Smooth muscle cell (in vitro differentiated cells): ENCODE data around the gene HSPG2. TPM values are rescaled to one million over a fixed set of nuclear protein-coding genes. Genes with fewer than 3 reads are reported as not detected.
A peak's percentile ranks its signal among the peaks of the same experiment; 100 is the strongest.

Experiments used
- DNase-seq: peaks from one replicate; lab custom pipeline; 2025; ENCODE audit not compliant: unreplicated experiment; lab: John Stamatoyannopoulos, UW
- H2AFZ ChIP-seq: fragments of 200-600 bp; sonication (generic); 2 replicates; pipeline ENCODE4 v1.6.0; 2016; ENCODE audit warnings: antibody characterized with exemption, low read depth, mild to moderate bottlenecking
- H3F3A ChIP-seq: fragments of 200-600 bp; sonication (generic); 2 replicates; pipeline ENCODE4 v1.6.0; 2017; ENCODE audit warnings: antibody characterized with exemption, low read depth
- H3K27ac ChIP-seq: fragments of 200-600 bp; sonication (generic); 2 replicates; pipeline ENCODE4 v1.5.1; 2016; ENCODE audit warnings: low read depth, mild to moderate bottlenecking
- H3K27me3 ChIP-seq: fragments of 200-600 bp; sonication (generic); 2 replicates; pipeline ENCODE4 v1.6.1; 2016; ENCODE audit warnings: low read depth, mild to moderate bottlenecking
- H3K36me3 ChIP-seq: fragments of 200-600 bp; sonication (generic); 2 replicates; pipeline ENCODE4 v1.5.1; 2016; ENCODE audit warnings: low read depth
- H3K4me1 ChIP-seq: fragments of 200-600 bp; sonication (generic); 2 replicates; pipeline ENCODE4 v1.5.1; 2016; ENCODE audit warnings: low read depth
- H3K4me2 ChIP-seq: fragments of 200-600 bp; sonication (generic); 2 replicates; pipeline ENCODE4 v1.6.0; 2016; ENCODE audit warnings: mild to moderate bottlenecking
- H3K4me3 ChIP-seq: fragments of 200-600 bp; sonication (generic); 2 replicates; pipeline ENCODE4 v1.5.1; 2016; ENCODE audit warnings: mild to moderate bottlenecking
- H3K79me2 ChIP-seq: fragments of 200-600 bp; sonication (generic); 2 replicates; pipeline ENCODE4 v1.6.0; 2016; ENCODE audit warnings: low read depth, mild to moderate bottlenecking
- H3K9ac ChIP-seq: fragments of 200-600 bp; sonication (generic); 2 replicates; pipeline ENCODE4 v1.6.0; 2016; ENCODE audit warnings: low read depth
- H3K9me3 ChIP-seq: fragments of 200-600 bp; sonication (generic); replicated peaks from 2 replicates; pipeline ENCODE4 v1.5.1; 2016; ENCODE audit warnings: low read depth
- H4K20me1 ChIP-seq: fragments of 200-600 bp; sonication (generic); 2 replicates; pipeline ENCODE4 v1.6.0; 2016; ENCODE audit warnings: low read depth
- CTCF ChIP-seq: fragments of 200-600 bp; sonication (generic); IDR thresholded peaks from 2 replicates; pipeline ENCODE4 v1.5.1; 2017; ENCODE audit warnings: borderline replicate concordance, mild to moderate bottlenecking, antibody characterized with exemption; ENCODE audit not compliant: insufficient read depth, poor library complexity, severe bottlenecking
- WGBS: methylation state at CpG from one replicate; pipeline ENCODE4 v1.1.7; 2016; ENCODE audit warnings: low lambda C conversion rate; 5-methylcytosine and 5-hydroxymethylcytosine counted together
- polyA plus RNA-seq: library from polyadenylated mRNA; unstranded; fragments of >200 nt; fragmentation: Nextera tagmentation; extraction: Ambion mirVana; gene quantifications from 2 replicates; pipeline ENCODE4 v1.2.1, GENCODE V29; 2016
- total RNA-seq: library from RNA; depleted of rRNA; stranded (reverse); fragments of >200 nt; gene quantifications from 2 replicates; pipeline ENCODE4 v1.2.3, GENCODE V29; 2014

The HSPG2 gene
- total and polyA plus RNA-seq, 2 experiments from 2014 or later = 40.7 to 46.7 TPM

- Histone ChIP-seq H3K4me2 (no peak overlapping the region), H2AFZ (no peak overlapping the region), H3K4me1 (peaks cover 22% of the 10 kb centered on the region), H3K36me3 (no peaks in the 10 kb centered on the region), H3K27me3 (no peaks in the 10 kb centered on the region), H3K27ac (no peak overlapping the region), H4K20me1 (peaks cover 68% of the 10 kb centered on the region), H3F3A (peaks cover 5% of the 10 kb centered on the region), H3K9ac (no peak overlapping the region), H3K9me3 (no peaks in the 10 kb centered on the region), H3K79me2 (peaks cover 68% of the 10 kb centered on the region), H3K4me3 (no peak overlapping the region)
- DNase-seq = no peak
- no peak for TF ChIP-seq CTCF
- 78% methylated on average over 12 of the region's 12 CpGs for WGBS
These were observed 9.4 kb downstream of the HSPG2 start for GRCh38 chr1:21927533-21928237.

GRCh38 chr1:21926814-21927532 lies 10.1 kb downstream of the HSPG2 start:
- Histone ChIP-seq H3K27me3 (no peaks in the 10 kb centered on the region), H3K4me3 (no peak overlapping the region), H3K36me3 (no peaks in the 10 kb centered on the region), H2AFZ (no peak overlapping the region), H3F3A (peaks cover 12% of the 10 kb centered on the region), H4K20me1 (peaks cover 76% of the 10 kb centered on the region), H3K4me1 (peaks cover 23% of the 10 kb centered on the region), H3K9me3 (no peaks in the 10 kb centered on the region), H3K9ac (no peak overlapping the region), H3K4me2 (no peak overlapping the region), H3K27ac (peak overlapping the region; percentile 9), H3K79me2 (peaks cover 75% of the 10 kb centered on the region)
- no peak for DNase-seq
- TF ChIP-seq CTCF = no peak
- WGBS = 48% methylated on average over 11 of the region's 11 CpGs

- TF ChIP-seq CTCF = no peak
- WGBS = 90% methylated on average over 2 of the region's 2 CpGs
- Histone ChIP-seq H3K9me3 (no peaks in the 10 kb centered on the region), H4K20me1 (peaks cover 85% of the 10 kb centered on the region), H3K79me2 (peaks cover 75% of the 10 kb centered on the region), H3K36me3 (no peaks in the 10 kb centered on the region), H3K9ac (no peak overlapping the region), H3K27me3 (no peaks in the 10 kb centered on the region), H2AFZ (no peak overlapping the region), H3K4me1 (peaks cover 19% of the 10 kb centered on the region), H3K27ac (no peak overlapping the region), H3K4me3 (no peak overlapping the region), H3F3A (peaks cover 15% of the 10 kb centered on the region), H3K4me2 (no peak overlapping the region)
- no peak for DNase-seq
These were observed 11.0 kb downstream of the HSPG2 start for GRCh38 chr1:21926065-21926464.
